HG02610 (cell line): ENCODE measurements around the gene RASAL1.
A peak's percentile ranks its signal among the peaks of the same experiment; 100 is the strongest.
"Not testable (repeated sequence)": the region's sequence is repeated elsewhere in the genome, so short reads cannot be mapped to it uniquely, and the experiment has no call there.

ENCODE experiments used
- ATAC-seq: cut with Tn5 transposase; IDR thresholded peaks from one replicate; pipeline ENCODE4 v1.9.1; 2021; ENCODE audit warnings: mild to moderate bottlenecking, moderate library complexity; ENCODE audit not compliant: unreplicated experiment

The RASAL1 gene

GRCh38 chr12:113142173-113142885 is 6.8 kb upstream of the RASAL1 start:
- peak; percentile 43 for ATAC-seq

GRCh38 chr12:113141716-113142115 is 6.2 kb upstream of the RASAL1 start:
- ATAC-seq, result not testable (repeated sequence)

- no peak for ATAC-seq
These were observed 5.1 kb upstream of the RASAL1 start for GRCh38 chr12:113140706-113141105.

- ATAC-seq, result no peak
These were observed 3.3 kb upstream of the RASAL1 start for GRCh38 chr12:113138826-113139225.

GRCh38 chr12:113137861-113138783 is 2.6 kb upstream of the RASAL1 start:
- no peak for ATAC-seq

GRCh38 chr12:113136990-113137511 is 1.5 kb upstream of the RASAL1 start:
- no peak for ATAC-seq

GRCh38 chr12:113136128-113136989 is 798 bp upstream of the RASAL1 start:
- no peak for ATAC-seq

- ATAC-seq, result no peak
These were observed 1.0 kb downstream of the RASAL1 start for GRCh38 chr12:113134521-113134951.

GRCh38 chr12:113134071-113134470 is 1.5 kb downstream of the RASAL1 start:
- no peak for ATAC-seq

GRCh38 chr12:113133666-113134065 is 1.9 kb downstream of the RASAL1 start:
- ATAC-seq, result no peak

GRCh38 chr12:113133036-113133435 is 2.5 kb downstream of the RASAL1 start:
- no peak for ATAC-seq

GRCh38 chr12:113131556-113131955 is 4.0 kb downstream of the RASAL1 start:
- no peak for ATAC-seq

GRCh38 chr12:113130457-113131135 is 5.0 kb downstream of the RASAL1 start:
- no peak for ATAC-seq

- ATAC-seq, result no peak
These were observed 5.7 kb downstream of the RASAL1 start for GRCh38 chr12:113129664-113130456.

- no peak for ATAC-seq
These were observed 6.5 kb downstream of the RASAL1 start for GRCh38 chr12:113128802-113129663.

GRCh38 chr12:113127791-113128199 is 7.8 kb downstream of the RASAL1 start:
- no peak for ATAC-seq

GRCh38 chr12:113120670-113121370 is 14.7 kb downstream of the RASAL1 start:
- ATAC-seq, result no peak
